Stimulated activated naive B cell treated with anti-CD40 and anti-IgM and Interleukin-4, amounts not matched to agents 10 μg/mL and 1 μg/mL and 100 μg/mL, for 72 hours (primary cell): ENCODE results near the gene ST3GAL3.
A peak's percentile ranks its signal among the peaks of the same experiment; 100 is the strongest.

Experiments used
- ATAC-seq, 2 donors: fragments of 150-1000 bp; cut with Tn5 transposase; replicated peaks; 2 replicates each; pipeline ENCODE4 v1.10.0; 2021; ENCODE audit warnings: moderate library complexity in 1 of 2
- DNase-seq: peaks from one replicate; pipeline ENCODE4 v3.0.0; 2021
- H3K27ac Mint-ChIP-seq: one replicate; pipeline ENCODE4 v1.8.0; 2022; ENCODE audit warnings: mild to moderate bottlenecking, mixed read lengths
- H3K27me3 Mint-ChIP-seq, 2 donors: one replicate each; pipeline ENCODE4 v1.8.0; 2022; ENCODE audit warnings: mixed read lengths in 2 of 2
- H3K36me3 Mint-ChIP-seq, 2 donors: one replicate each; pipeline ENCODE4 v1.8.0; 2022; ENCODE audit warnings: mixed read lengths in 2 of 2, mild to moderate bottlenecking in 1 of 2
- H3K4me1 Mint-ChIP-seq, 2 donors: one replicate each; pipeline ENCODE4 v1.8.0; 2022; ENCODE audit warnings: mixed read lengths in 2 of 2, mild to moderate bottlenecking in 1 of 2
- H3K4me3 Mint-ChIP-seq, 2 donors: one replicate each; pipeline ENCODE4 v1.8.0; 2022; ENCODE audit warnings: mild to moderate bottlenecking in 2 of 2, mixed read lengths in 2 of 2, moderate library complexity in 1 of 2
- H3K9me3 Mint-ChIP-seq, 2 donors: one replicate each; pipeline ENCODE4 v1.8.0; 2022; ENCODE audit warnings: mixed read lengths in 2 of 2, mild to moderate bottlenecking in 1 of 2

Gene ST3GAL3

DNA sequence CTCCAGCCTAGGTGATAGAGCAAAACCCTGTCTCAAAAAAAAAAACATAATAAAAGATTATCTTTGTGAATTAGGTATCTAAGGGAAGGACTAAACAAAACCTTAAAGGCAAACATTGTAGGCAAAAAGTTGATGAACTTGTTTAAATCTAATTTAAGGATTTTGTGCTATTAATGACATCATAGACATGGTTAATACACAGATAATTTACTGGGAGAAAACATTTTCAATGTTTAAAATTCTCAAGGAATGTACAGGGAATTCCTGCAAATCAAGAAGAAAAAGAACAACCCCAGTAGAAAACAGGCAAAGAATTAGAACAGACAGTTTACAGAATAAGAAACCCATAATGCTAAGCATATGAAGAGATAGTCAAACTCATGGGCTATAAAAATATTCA lies 47.6 kb downstream of the ST3GAL3 start:
- Mint-ChIP-seq H3K27me3 (no peaks in the 10 kb centered on the region), H3K4me1 (peaks cover 12 to 23% of the 10 kb centered on the region in 2 donors), H3K27ac (no peak overlapping the region), H3K9me3 (no peaks in the 10 kb centered on the region), H3K4me3 (no peak overlapping the region), H3K36me3 (peaks cover 11 to 16% of the 10 kb centered on the region in 2 donors)
- ATAC-seq, result no peak
- no peak for DNase-seq

DNA sequence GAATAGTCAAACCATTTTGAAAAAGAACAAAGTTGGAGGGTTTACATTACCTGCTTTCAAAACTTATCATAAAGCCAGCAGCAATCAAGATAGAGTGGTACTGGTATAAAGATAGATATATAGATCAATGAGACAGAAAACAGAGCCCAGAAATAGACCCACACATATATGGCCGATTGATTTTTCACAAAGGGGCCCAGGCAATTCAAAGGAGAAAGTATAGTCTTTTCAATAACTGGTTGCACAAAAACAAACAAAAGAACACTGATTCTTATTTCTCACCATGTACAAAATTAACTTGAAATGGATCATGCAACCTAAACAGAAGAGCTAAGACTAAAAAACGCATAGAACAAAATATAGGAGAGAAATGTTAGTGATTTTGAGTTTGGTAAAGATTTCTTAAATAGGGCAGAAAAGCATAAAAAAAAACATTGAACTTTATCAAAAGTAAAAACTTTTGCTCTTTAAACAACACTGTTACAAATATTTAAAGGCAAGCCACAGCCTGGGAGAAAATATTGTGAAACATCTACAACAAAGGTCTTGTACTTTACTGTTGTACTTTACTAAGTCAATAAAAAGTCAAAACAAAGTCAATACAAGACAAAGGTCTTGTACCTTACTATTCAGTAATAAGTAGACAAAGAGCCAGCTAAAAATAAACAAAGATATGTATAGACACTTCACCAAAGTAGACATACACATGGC lies 50.2 kb downstream of the ST3GAL3 start:
- Mint-ChIP-seq H3K4me3 (no peak overlapping the region), H3K36me3 (peaks cover 8 to 13% of the 10 kb centered on the region in 2 donors), H3K27ac (no peak overlapping the region), H3K9me3 (no peaks in the 10 kb centered on the region), H3K4me1 (peaks cover 12 to 20% of the 10 kb centered on the region in 2 donors), H3K27me3 (no peaks in the 10 kb centered on the region)
- ATAC-seq (no peak), DNase-seq (no peak)

DNA sequence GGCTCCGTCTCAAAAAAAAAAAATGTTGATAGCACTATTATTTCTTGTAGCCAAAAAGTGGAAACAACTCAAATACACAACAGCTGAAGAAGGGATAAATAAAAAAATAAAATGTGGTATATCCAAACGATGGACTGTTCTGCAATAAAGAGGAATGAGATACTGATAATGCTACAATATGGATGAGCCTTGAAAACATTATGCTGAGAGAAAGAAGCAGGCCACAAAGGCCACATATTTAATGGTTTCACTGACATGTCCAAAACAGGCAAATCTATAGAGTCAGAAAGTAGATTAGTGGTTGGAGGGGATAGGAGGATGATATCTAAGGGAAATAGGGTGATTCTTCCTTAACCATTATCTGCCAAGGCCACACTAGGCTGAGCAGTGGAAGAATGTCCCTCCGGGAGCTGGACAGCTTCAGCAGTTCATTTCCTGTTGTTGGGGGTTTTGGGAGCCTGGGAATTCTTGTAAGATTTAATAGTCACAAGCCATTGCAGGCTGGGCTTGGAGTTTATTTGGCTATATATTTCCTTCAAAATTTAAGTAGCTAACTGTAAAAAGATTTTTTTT lies 53.5 kb downstream of the ST3GAL3 start:
- Mint-ChIP-seq H3K27me3 (no peaks in the 10 kb centered on the region), H3K27ac (no peak overlapping the region), H3K4me3 (no peak overlapping the region), H3K4me1 (peaks cover 3 to 14% of the 10 kb centered on the region in 2 donors), H3K36me3 (peaks cover 4 to 7% of the 10 kb centered on the region in 2 donors), H3K9me3 (no peaks in the 10 kb centered on the region)
- no peak for DNase-seq
- ATAC-seq, result no peak

GRCh38 chr1:43763497-43763973 lies 56.2 kb downstream of the ST3GAL3 start:
- Mint-ChIP-seq H3K27ac (no peak overlapping the region), H3K36me3 (peaks cover 0 to 2% of the 10 kb centered on the region in 2 donors), H3K4me1 (peaks cover 3 to 14% of the 10 kb centered on the region in 2 donors), H3K4me3 (no peak overlapping the region), H3K27me3 (no peaks in the 10 kb centered on the region), H3K9me3 (no peaks in the 10 kb centered on the region)
- ATAC-seq (peak; percentile 83 to 84), DNase-seq (peak; percentile 13)

GRCh38 chr1:43764581-43764980 lies 57.2 kb downstream of the ST3GAL3 start:
- H3K27ac Mint-ChIP-seq, result no peak overlapping the region
- DNase-seq (no peak), ATAC-seq (no peak)
- no peaks in the 10 kb centered on the region for H3K9me3 Mint-ChIP-seq
- H3K4me1 Mint-ChIP-seq, result peaks cover 7 to 14% of the 10 kb centered on the region in 2 donors
- H3K4me3 Mint-ChIP-seq, result no peak overlapping the region
- no peaks in the 10 kb centered on the region for H3K27me3 Mint-ChIP-seq
- H3K36me3 Mint-ChIP-seq, result no peaks in the 10 kb centered on the region

DNA sequence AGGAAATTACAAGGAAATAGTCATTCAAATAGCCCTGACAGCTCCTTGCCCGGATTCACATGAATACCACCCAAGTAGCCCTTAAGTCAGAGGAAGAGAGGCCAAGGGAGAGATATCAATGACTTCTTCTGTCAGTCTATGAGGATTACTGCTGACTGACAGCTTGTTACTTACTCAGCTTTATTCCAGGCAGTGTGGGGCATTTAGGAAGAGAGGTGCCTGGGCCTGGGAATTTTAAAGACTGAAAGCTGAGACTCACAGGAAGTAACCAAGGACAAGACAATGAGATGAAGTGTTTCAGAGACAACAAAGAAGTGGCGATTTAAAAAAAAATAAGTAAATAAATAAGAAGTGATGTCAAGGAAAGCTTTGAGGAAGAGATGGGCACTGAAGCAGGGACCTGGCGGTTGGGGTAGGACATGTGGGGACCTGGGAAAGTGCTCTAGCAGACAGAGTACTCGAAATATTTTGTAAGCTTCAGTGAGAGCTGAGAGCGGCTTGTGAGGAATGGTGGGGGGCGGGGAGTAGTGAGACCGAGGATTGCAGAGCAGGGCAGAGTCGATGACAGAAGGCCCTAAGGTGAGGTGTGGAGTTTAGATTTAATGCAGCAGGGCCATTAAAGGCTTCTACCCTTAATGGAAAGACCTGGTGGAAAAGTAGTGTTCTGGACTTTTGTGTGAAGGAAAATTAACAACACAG lies 58.9 kb downstream of the ST3GAL3 start:
- Mint-ChIP-seq H3K27ac (no peak overlapping the region), H3K4me3 (no peak overlapping the region), H3K36me3 (no peaks in the 10 kb centered on the region), H3K27me3 (no peaks in the 10 kb centered on the region), H3K9me3 (no peaks in the 10 kb centered on the region), H3K4me1 (peaks cover 10 to 14% of the 10 kb centered on the region in 2 donors)
- DNase-seq (no peak), ATAC-seq (no peak)

DNA sequence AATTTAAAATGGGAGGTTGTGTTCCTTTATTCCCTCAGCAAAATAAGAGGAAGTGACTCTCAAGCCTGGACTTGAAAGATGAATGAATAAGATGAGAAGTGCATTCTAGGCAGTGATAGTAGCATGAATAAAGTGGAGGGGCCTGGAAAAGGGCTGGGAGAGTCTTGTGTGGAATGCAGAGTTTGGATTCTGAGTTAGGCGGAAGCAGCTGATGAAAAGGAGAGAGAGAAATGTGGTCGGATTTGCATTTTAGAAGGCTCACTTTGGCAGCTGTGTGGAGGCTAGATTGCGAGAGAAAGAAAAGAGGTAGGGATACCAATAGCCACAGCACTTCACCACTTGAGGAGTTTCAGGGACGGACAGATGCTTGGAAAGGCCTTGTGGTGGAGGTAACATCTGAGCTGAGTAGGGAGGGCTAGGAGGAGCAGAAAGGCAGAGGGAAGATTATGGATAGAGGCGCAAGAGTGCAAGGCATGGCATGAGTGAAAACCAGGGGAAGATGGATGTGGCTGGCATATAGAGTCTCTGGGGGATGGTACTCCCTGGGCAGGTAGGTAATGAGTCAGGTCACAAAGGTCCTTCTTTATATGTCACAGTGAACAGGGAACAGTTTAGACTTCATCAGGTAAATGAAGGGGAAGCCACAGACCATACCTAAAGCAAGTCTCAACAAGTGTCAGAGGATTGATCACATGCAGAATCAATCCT lies 59.6 kb downstream of the ST3GAL3 start:
- Mint-ChIP-seq H3K9me3 (no peaks in the 10 kb centered on the region), H3K36me3 (peaks cover 2 to 4% of the 10 kb centered on the region in 2 donors), H3K4me3 (no peak overlapping the region), H3K27ac (no peak overlapping the region), H3K27me3 (no peaks in the 10 kb centered on the region), H3K4me1 (peaks cover 10 to 14% of the 10 kb centered on the region in 2 donors)
- ATAC-seq (peak in 1 of 2 donors; percentile 34), DNase-seq (no peak)

GRCh38 chr1:43768168-43768567 lies 60.8 kb downstream of the ST3GAL3 start:
- no peak for DNase-seq
- H3K4me3 Mint-ChIP-seq, result no peak overlapping the region
- H3K27me3 Mint-ChIP-seq, result no peaks in the 10 kb centered on the region
- H3K27ac Mint-ChIP-seq, result no peak overlapping the region
- peaks cover 9 to 13% of the 10 kb centered on the region in 2 donors for H3K36me3 Mint-ChIP-seq
- H3K9me3 Mint-ChIP-seq, result no peaks in the 10 kb centered on the region
- no peak for ATAC-seq
- peaks cover 12 to 13% of the 10 kb centered on the region in 2 donors for H3K4me1 Mint-ChIP-seq

DNA sequence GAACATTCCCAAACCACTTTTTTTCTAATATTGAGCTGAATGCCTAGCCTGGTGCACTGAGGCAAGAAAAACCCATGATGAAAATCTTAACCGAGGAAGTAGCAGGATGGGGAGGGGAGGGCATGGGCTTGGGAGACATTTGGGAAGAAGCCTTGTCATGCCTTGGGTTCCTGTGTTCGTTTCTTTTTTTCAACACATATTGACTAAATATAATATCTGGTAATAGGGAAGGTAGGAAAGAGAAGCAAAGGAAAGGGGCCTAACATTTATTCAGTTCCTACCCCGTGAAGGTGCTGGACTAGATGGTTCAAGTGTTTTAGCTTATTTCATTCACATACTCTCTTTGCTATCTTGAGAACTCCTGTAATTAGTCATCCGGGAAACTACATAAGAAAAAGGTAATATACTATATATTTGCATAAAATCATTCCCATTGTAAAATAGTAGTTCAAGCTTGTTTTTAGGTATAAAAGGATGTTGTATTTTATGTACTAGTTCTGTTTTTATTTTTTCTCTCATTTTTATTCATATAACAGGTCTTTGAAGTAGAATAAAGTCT lies 62.1 kb downstream of the ST3GAL3 start:
- H3K27me3 Mint-ChIP-seq, result no peaks in the 10 kb centered on the region
- peaks cover 9 to 10% of the 10 kb centered on the region in 2 donors for H3K4me1 Mint-ChIP-seq
- ATAC-seq (no peak), DNase-seq (no peak)
- no peaks in the 10 kb centered on the region for H3K9me3 Mint-ChIP-seq
- H3K4me3 Mint-ChIP-seq, result no peak overlapping the region
- H3K27ac Mint-ChIP-seq, result no peak overlapping the region
- H3K36me3 Mint-ChIP-seq, result peaks cover 12 to 17% of the 10 kb centered on the region in 2 donors

GRCh38 chr1:43770111-43770510 lies 62.8 kb downstream of the ST3GAL3 start:
- Mint-ChIP-seq H3K9me3 (no peaks in the 10 kb centered on the region), H3K4me3 (no peak overlapping the region), H3K36me3 (peaks cover 18 to 20% of the 10 kb centered on the region in 2 donors), H3K4me1 (peaks cover 9 to 10% of the 10 kb centered on the region in 2 donors), H3K27me3 (no peaks in the 10 kb centered on the region), H3K27ac (no peak overlapping the region)
- ATAC-seq, result no peak
- DNase-seq, result no peak

- no peak for DNase-seq
- Mint-ChIP-seq H3K36me3 (peaks cover 29 to 34% of the 10 kb centered on the region in 2 donors), H3K4me1 (peaks cover 9 to 14% of the 10 kb centered on the region in 2 donors), H3K4me3 (no peak overlapping the region), H3K9me3 (peaks cover 4 to 5% of the 10 kb centered on the region in 2 donors), H3K27ac (no peak overlapping the region), H3K27me3 (no peaks in the 10 kb centered on the region)
- ATAC-seq, result peak; percentile 42 to 53
Measured at GRCh38 chr1:43772978-43773377, 65.6 kb downstream of the ST3GAL3 start.

DNA sequence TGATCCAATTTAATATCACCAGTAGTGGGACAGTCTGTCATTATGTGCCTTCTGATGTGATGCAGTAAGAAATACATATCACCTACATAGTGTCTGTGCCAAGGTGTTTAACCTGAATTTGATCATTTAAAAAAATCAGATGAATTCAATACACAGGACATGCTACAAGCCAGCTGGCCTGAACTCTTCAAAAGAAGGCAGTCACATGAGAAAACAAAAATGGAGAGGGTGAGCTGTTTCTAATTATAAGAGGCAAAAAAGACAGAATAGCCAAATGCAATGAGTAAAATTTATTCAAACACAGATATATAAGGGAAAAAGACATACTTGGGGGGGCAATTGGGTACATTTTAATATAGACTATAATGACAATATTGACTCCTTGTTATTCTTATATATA lies 66.5 kb downstream of the ST3GAL3 start:
- ATAC-seq (no peak), DNase-seq (no peak)
- peaks cover 4 to 5% of the 10 kb centered on the region in 2 donors for H3K9me3 Mint-ChIP-seq
- H3K4me1 Mint-ChIP-seq, result peaks cover 9 to 14% of the 10 kb centered on the region in 2 donors
- no peak overlapping the region for H3K4me3 Mint-ChIP-seq
- peaks cover 31 to 35% of the 10 kb centered on the region in 2 donors for H3K36me3 Mint-ChIP-seq
- no peaks in the 10 kb centered on the region for H3K27me3 Mint-ChIP-seq
- H3K27ac Mint-ChIP-seq, result no peak overlapping the region

DNA sequence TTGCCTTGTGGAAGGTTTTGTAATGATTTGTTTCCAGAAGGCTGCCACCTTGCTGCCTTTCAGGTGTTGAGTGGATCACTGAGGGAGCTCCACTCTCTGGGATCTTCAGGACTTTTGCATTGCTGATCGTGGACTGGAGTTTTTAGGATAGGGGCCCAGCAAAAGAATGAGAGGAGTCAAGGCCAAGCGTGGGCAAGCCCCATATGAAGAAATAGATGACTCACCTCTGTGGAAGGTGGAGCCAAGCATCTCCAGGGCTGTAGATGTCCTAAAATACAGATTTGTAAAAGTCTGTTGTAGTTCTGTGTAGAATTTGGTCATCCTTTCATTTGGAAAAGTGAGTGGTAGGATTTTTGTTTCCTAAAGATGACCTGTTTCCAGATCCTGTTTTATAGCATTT lies 67.0 kb downstream of the ST3GAL3 start:
- ATAC-seq (no peak), DNase-seq (no peak)
- H3K4me3 Mint-ChIP-seq, result no peak overlapping the region
- peaks cover 36 to 37% of the 10 kb centered on the region in 2 donors for H3K36me3 Mint-ChIP-seq
- H3K27me3 Mint-ChIP-seq, result no peaks in the 10 kb centered on the region
- H3K9me3 Mint-ChIP-seq, result peaks cover 5% of the 10 kb centered on the region in 2 donors
- H3K4me1 Mint-ChIP-seq, result peaks cover 7 to 14% of the 10 kb centered on the region in 2 donors
- no peak overlapping the region for H3K27ac Mint-ChIP-seq
